ENCODE data around the gene DCTD.

- TF ChIP-seq POLR2AphosphoS5 (IDR thresholded peaks at IDR 0.05; ENCODE audit: low read depth, low read length) (no peak), POLR2A (IDR thresholded peaks at IDR 0.05; ENCODE audit: low read depth, low read length) (no peak)
These were observed 55.8 kb downstream of the DCTD start for GRCh38 chr4:182861346-182861745.
